Esophagus (tissue), 2 donors: ENCODE results near the gene IARS2. TPM values are rescaled to one million over a fixed set of nuclear protein-coding genes. Genes with fewer than 3 reads are reported as not detected.

ENCODE experiments used
- H3K27ac ChIP-seq, 2 donors: one replicate each; pipeline ENCODE4 v1.5.1; 2013; ENCODE audit warnings: low read depth in 2 of 2, mild to moderate bottlenecking in 2 of 2, inconsistent platforms in 1 of 2, low read length in 1 of 2, moderate library complexity in 1 of 2
- H3K27me3 ChIP-seq, 2 donors: one replicate each; pipeline ENCODE4 v1.6.1; 2013; ENCODE audit warnings: low read length in 2 of 2, control low read depth in 1 of 2, mild to moderate bottlenecking in 1 of 2; ENCODE audit not compliant: insufficient read depth in 2 of 2, control insufficient read depth in 1 of 2
- H3K36me3 ChIP-seq, 2 donors: one replicate each; pipeline ENCODE4 v1.6.1; 2013; ENCODE audit warnings: low read length in 1 of 2; ENCODE audit not compliant: control insufficient read depth in 2 of 2, insufficient read depth in 2 of 2
- H3K4me1 ChIP-seq, 2 donors: one replicate each; pipeline ENCODE4 v1.6.1; 2013; ENCODE audit warnings: low read length in 1 of 2; ENCODE audit not compliant: control insufficient read depth in 2 of 2, insufficient read depth in 2 of 2
- H3K4me3 ChIP-seq, 2 donors: one replicate each; pipeline ENCODE4 v1.5.1; 2013; ENCODE audit warnings: low read length in 2 of 2, mild to moderate bottlenecking in 2 of 2, low read depth in 1 of 2, moderate library complexity in 1 of 2
- H3K9me3 ChIP-seq, 2 donors: one replicate each; pipeline ENCODE4 v1.6.1; 2013; ENCODE audit warnings: mild to moderate bottlenecking in 2 of 2, low read depth in 1 of 2, low read length in 1 of 2, moderate library complexity in 1 of 2; ENCODE audit not compliant: control insufficient read depth in 2 of 2, insufficient read depth in 1 of 2
- WGBS, 2 donors: extraction: QIAGEN DNeasy Blood & Tissue Kit; methylation state at CpG; one replicate each; pipeline ENCODE4 v1.1.7; 2013; 5-methylcytosine and 5-hydroxymethylcytosine counted together
- polyA plus RNA-seq, 2 donors: library from polyadenylated mRNA; stranded (reverse); fragments of 200-250 nt; gene quantifications; one replicate each; pipeline ENCODE4 v1.2.3, GENCODE V29; 2013
- donor health status: healthy with polysubstance abuse.
- donor health status: Bipolar disorder and iron deficiency.

The IARS2 gene
- 10 to 100 TPM; 12.2 to 39.6 TPM for polyA plus RNA-seq

DNA sequence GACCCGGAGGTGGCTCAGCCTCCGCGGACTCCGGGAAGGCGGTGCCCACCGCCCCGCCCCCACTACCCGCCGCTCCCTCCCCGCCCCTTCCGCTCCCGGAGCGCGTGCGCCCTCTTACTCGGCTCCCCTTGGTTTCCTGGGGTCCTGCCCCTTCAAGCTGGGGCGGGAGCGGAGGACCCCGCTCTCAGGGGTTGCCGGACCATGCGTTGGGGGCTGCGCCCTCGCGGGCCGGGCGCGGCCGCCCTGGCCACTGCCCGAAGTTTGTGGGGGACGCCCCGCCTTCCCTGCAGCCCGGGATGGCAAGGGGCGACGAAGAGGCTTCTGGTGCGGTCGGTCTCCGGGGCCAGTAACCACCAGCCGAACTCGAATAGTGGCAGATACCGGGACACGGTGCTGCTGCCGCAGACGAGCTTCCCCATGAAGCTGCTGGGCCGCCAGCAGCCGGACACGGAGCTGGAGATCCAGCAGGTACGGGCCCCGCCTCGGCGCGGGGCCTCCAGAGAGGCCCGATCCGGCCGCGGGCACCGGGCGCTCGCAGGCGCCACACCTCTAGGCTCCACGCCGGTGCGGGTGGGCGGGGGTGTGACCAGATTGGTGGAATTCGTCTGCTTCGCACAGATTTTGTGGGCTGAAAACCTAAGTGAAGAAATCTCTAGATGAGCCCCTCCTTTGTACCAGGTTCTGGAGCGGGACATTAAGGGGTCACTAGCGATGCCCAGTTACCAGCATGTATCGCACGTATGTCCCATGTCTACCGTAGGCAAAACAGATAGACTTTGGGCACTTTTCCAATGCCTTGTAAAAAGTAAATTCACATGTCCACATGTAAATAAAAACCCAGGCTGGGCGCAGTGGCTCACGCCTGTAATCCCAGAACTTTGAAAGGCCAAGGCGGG lies at the start of gene IARS2:
Gene IARS2 (plus strand): TSS at position 117 of the 896 bp plus-strand sequence. CDS start 85 bp downstream, at position 202.
- peak within 1 kb of the TSS; percentile 75 to 83 for H3K27ac ChIP-seq
- WGBS, 2 donors = 1 to 2% methylated on average over 58 to 73 of the region's 73 CpGs
- peaks cover 2 to 6% of the 10 kb centered on the region in 2 donors for H3K36me3 ChIP-seq
- H3K27me3 ChIP-seq = no peaks in the 10 kb centered on the region
- no peaks in the 10 kb centered on the region for H3K9me3 ChIP-seq
- peaks cover 3 to 7% of the 10 kb centered on the region in 2 donors for H3K4me1 ChIP-seq
- peak within 1 kb of the TSS; percentile 76 to 100 for H3K4me3 ChIP-seq

GRCh38 chr1:220044678-220045355 lies 49.1 kb upstream of the IARS2 start:
- H3K27ac ChIP-seq = no peak overlapping the region

DNA sequence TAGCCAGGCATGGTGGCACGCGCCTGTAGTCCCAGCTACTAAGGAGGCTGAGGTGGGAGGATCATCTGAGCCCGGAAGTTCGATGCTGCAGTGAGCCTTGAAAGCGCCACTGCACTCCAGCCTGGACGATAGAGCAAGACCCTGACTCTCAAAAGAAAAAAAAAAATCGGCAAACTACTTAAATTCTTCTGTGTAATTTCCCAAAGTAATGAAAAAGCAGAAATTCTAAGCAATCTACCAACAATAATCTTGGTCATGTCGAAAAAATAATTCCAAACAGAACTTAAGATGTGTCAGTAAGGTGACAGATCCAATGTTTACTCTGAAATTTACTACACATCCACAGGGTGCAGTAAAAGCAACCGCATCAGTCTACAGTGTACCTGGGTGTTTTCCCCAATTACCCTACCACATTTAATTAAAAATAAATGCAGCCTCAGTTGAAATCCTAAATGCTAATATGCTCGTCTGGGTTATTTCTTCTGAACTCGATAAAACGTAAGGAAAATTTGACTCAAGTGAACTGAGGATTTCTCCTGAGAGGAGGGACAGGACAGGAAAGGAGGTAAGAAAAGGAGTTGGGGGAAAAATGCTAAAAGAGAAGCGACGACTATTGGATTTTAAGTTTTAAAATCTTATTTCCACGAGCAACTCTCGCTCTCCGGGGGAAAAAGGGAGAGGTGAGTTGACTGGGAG lies 48.4 kb upstream of the IARS2 start:
- H3K27me3 ChIP-seq = no peaks in the 10 kb centered on the region

More at GRCh38 chr1:220044678-220045355, 49.1 kb upstream of the IARS2 start:
- WGBS, 2 donors = 57 to 59% methylated on average over 4 of the region's 4 CpGs
- Histone ChIP-seq H3K36me3 (peaks cover 0 to under 1% of the 10 kb centered on the region in 2 donors), H3K4me3 (peak overlapping the region in 1 of 2 donors; percentile 99), H3K27me3 (no peaks in the 10 kb centered on the region), H3K4me1 (peaks cover 3% of the 10 kb centered on the region in 2 donors), H3K9me3 (no peaks in the 10 kb centered on the region)

GRCh38 chr1:220046052-220046930 lies 47.6 kb upstream of the IARS2 start, which contains the start of gene EPRS1:
EPRS1 (minus strand) TSS chr1:220046505; CDS start chr1:220046388, 117 bp downstream.
- Histone ChIP-seq H3K36me3 (no peaks in the 10 kb centered on the region), H3K9me3 (no peaks in the 10 kb centered on the region), H3K4me1 (peaks cover 3% of the 10 kb centered on the region in 2 donors), H3K27me3 (no peaks in the 10 kb centered on the region), H3K4me3 (peak within 1 kb of the TSS; percentile 96 to 99), H3K27ac (peak within 1 kb of the TSS; percentile 85 to 98)
- WGBS, 2 donors = 0% methylated on average over 64 to 71 of the region's 71 CpGs

More for the DNA sequence above, 48.4 kb upstream of the IARS2 start:
- peaks cover 3% of the 10 kb centered on the region in 2 donors for H3K4me1 ChIP-seq
- 24 to 26% methylated on average over 17 of the region's 17 CpGs for WGBS, 2 donors
- H3K27ac ChIP-seq = peak overlapping the region; percentile 85 to 98
- peak overlapping the region; percentile 96 to 99 for H3K4me3 ChIP-seq
- no peaks in the 10 kb centered on the region for H3K36me3 ChIP-seq
- H3K9me3 ChIP-seq = no peaks in the 10 kb centered on the region

GRCh38 chr1:220056374-220056773 lies 37.6 kb upstream of the IARS2 start:
- Histone ChIP-seq H3K27me3 (no peaks in the 10 kb centered on the region), H3K4me1 (no peaks in the 10 kb centered on the region), H3K4me3 (no peak overlapping the region), H3K27ac (no peak overlapping the region), H3K36me3 (peaks cover 0 to 2% of the 10 kb centered on the region in 2 donors), H3K9me3 (no peaks in the 10 kb centered on the region)
- WGBS, 2 donors = 95% methylated on average over 1 of the region's 1 CpG

- H3K4me3 ChIP-seq = no peak overlapping the region
- H3K27ac ChIP-seq = no peak overlapping the region
- no peaks in the 10 kb centered on the region for H3K9me3 ChIP-seq
- H3K36me3 ChIP-seq = peaks cover 0 to 5% of the 10 kb centered on the region in 2 donors
- WGBS, 2 donors = 91 to 92% methylated on average over 3 of the region's 3 CpGs
- H3K4me1 ChIP-seq = no peaks in the 10 kb centered on the region
- no peaks in the 10 kb centered on the region for H3K27me3 ChIP-seq
Measured at GRCh38 chr1:220060876-220061275, 33.1 kb upstream of the IARS2 start.

DNA sequence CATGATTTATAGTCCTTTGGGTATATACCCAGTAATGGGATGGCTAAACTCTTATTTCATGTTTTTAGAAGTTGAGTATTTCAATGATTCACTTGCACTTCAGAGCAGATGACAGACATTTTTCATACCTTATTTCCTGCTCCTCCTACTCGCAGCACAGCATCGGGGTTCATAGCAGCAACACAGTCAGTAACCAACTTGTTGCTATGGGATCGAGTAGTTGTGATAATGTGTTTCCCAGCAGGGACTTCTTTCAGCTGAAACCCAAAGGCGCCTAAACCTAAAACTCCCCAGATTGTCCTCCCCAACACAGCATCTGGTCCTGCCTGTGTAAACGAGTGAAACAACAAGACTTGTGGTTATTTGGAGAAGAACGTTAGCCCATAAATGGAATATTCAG lies 31.3 kb upstream of the IARS2 start:
- Histone ChIP-seq H3K4me1 (no peaks in the 10 kb centered on the region), H3K27me3 (no peaks in the 10 kb centered on the region), H3K36me3 (peaks cover 0 to 5% of the 10 kb centered on the region in 2 donors), H3K4me3 (no peak overlapping the region), H3K27ac (no peak overlapping the region), H3K9me3 (no peaks in the 10 kb centered on the region)
- 96 to 98% methylated on average over 6 of the region's 6 CpGs for WGBS, 2 donors

DNA sequence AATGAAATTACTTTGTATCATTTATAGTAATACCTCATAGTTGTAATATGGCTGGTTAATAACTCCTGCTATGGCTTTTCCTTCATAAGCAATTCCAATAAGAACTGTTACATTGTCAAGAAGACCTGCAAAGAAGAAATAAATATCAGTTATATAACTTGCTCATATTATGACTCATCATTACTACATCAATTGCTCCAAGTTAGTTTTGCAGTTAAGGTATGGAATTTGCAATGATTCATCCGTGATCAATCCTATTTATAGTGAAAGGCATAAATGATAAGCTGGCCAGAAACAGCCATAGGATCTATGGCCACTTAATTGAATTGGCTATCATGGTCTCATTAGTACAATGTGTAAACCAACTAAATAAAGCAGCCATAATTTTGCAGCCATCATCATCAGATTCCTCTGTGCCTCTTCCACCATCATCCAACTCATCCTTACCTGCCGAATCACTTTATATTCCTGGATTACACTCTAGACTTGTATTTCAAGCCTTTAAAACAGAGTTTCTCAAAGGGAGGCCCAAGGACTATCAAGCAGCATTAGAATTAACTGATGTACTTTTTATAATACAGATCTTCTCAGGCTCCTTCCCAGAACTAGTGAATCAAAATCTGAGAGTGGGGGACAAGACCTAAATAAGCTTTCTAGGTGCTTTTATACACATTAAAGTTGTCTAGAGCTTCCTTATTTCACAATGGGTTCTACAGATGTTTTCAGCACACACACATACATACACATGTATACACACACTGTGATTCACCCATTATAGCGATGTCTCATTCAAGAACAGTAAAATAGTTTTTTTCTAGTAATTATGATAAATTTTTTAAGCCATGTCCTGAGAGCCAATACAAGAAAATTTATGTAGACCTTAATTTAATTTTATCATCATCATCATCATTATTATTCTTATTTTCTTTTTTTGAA lies 26.4 kb upstream of the IARS2 start:
- 85 to 86% methylated on average over 3 of the region's 3 CpGs for WGBS, 2 donors
- Histone ChIP-seq H3K27ac (no peak overlapping the region), H3K4me1 (no peaks in the 10 kb centered on the region), H3K4me3 (no peak overlapping the region), H3K36me3 (peaks cover 0 to 5% of the 10 kb centered on the region in 2 donors), H3K27me3 (no peaks in the 10 kb centered on the region), H3K9me3 (no peaks in the 10 kb centered on the region)
